HepG2 (cell line): ENCODE results near the gene SFRP4. TPM values are rescaled to one million over a fixed set of nuclear protein-coding genes. Genes with fewer than 3 reads are reported as not detected.

ENCODE experiments used
- AKAP8 ChIP-seq: sonication (generic); formaldehyde crosslinking; IDR thresholded peaks from 2 replicates; pipeline ENCODE4 v1.5.1; 2020; ENCODE audit warnings: mild to moderate bottlenecking, missing genetic modification reagents
- ERF ChIP-seq: IDR thresholded peaks from 2 replicates; pipeline ENCODE4 v1.6.1; 2018; ENCODE audit warnings: missing biosample characterization, missing genetic modification reagents
- KLF12 ChIP-seq: sonication (generic); formaldehyde crosslinking; IDR thresholded peaks from 2 replicates; pipeline ENCODE4 v1.4.0; 2020; ENCODE audit warnings: missing genetic modification reagents, borderline replicate concordance
- MAF1 ChIP-seq: sonication (generic); formaldehyde crosslinking; IDR thresholded peaks from 2 replicates; pipeline ENCODE4 v1.5.0; 2020; ENCODE audit warnings: missing genetic modification reagents, borderline replicate concordance
- PRDM15 ChIP-seq: sonication (generic); formaldehyde crosslinking; IDR thresholded peaks from 2 replicates; pipeline ENCODE4 v1.4.0; 2020; ENCODE audit warnings: missing genetic modification reagents
- RNF219 ChIP-seq: sonication (generic); formaldehyde crosslinking; IDR thresholded peaks from 2 replicates; pipeline ENCODE4 v1.5.0; 2020; ENCODE audit warnings: mild to moderate bottlenecking, missing genetic modification reagents
- SAFB2 ChIP-seq: sonication (generic); formaldehyde crosslinking; IDR thresholded peaks from 2 replicates; pipeline ENCODE4 v1.5.1; 2020; ENCODE audit warnings: missing genetic modification reagents, low read depth, mild to moderate bottlenecking, borderline replicate concordance
- YEATS4 ChIP-seq: sonication (generic); formaldehyde crosslinking; IDR thresholded peaks from 2 replicates; pipeline ENCODE4 v1.4.0; 2020; ENCODE audit warnings: missing genetic modification reagents, borderline replicate concordance
- ZBTB25 ChIP-seq: IDR thresholded peaks from 2 replicates; pipeline ENCODE4 v1.6.1; 2018; ENCODE audit warnings: missing genetic modification reagents
- ZC3H13 ChIP-seq: sonication (generic); formaldehyde crosslinking; IDR thresholded peaks from 2 replicates; pipeline ENCODE4 v1.8.1; 2023; ENCODE audit warnings: mild to moderate bottlenecking, missing genetic modification reagents, moderate library complexity
- ZKSCAN5 ChIP-seq: sonication (generic); formaldehyde crosslinking; IDR thresholded peaks from 2 replicates; pipeline ENCODE4 v1.5.1; 2020; ENCODE audit warnings: mild to moderate bottlenecking, missing genetic modification reagents
- ZNF124 ChIP-seq: sonication (generic); formaldehyde crosslinking; IDR thresholded peaks from 2 replicates; pipeline ENCODE4 v1.4.0; 2020; ENCODE audit warnings: missing genetic modification reagents
- ZNF34 ChIP-seq: sonication (generic); formaldehyde crosslinking; IDR thresholded peaks from 2 replicates; pipeline ENCODE4 v1.4.0; 2020; ENCODE audit warnings: mild to moderate bottlenecking, missing genetic modification reagents, borderline replicate concordance
- ZNF350 ChIP-seq: sonication (generic); formaldehyde crosslinking; IDR thresholded peaks from 2 replicates; pipeline ENCODE4 v1.4.0; 2020; ENCODE audit warnings: mild to moderate bottlenecking, low read depth, missing genetic modification reagents, borderline replicate concordance
- ZNF749 ChIP-seq: sonication (generic); formaldehyde crosslinking; IDR thresholded peaks from 2 replicates; pipeline ENCODE4 v1.8.0; 2022; ENCODE audit warnings: mild to moderate bottlenecking, missing genetic modification reagents, moderate library complexity, borderline replicate concordance
- ZNF777 ChIP-seq: sonication (generic); formaldehyde crosslinking; IDR thresholded peaks from 2 replicates; pipeline ENCODE4 v1.4.0; 2020; ENCODE audit warnings: missing genetic modification reagents
- polyA plus RNA-seq, 8 experiments: library from polyadenylated mRNA; depleted of rRNA in 3 of 8; stranded (reverse) in 7 of 8; unstranded in 1 of 8; fragments of >200 nt; fragmentation: Illumina TruSeq in 4 of 8; extraction: Trizol in 4 of 8; gene quantifications; 2 replicates each; pipeline versions ENCODE4 v1.2.1 to v1.2.3, GENCODE V29; 2011 to 2016; ENCODE audit warnings: low read depth in 4 of 8, missing spikeins in 1 of 8, mixed read lengths in 1 of 8; ENCODE audit not compliant: insufficient read depth in 1 of 8
- total RNA-seq, 5 experiments: library from RNA; depleted of rRNA; stranded (reverse); fragments of >200 nt; fragmentation: Illumina TruSeq; extraction: Trizol; gene quantifications; 2 replicates each; pipeline ENCODE4 v1.2.3, GENCODE V29; 2016; ENCODE audit warnings: low read depth in 1 of 5
- TF ChIP-seq, protein P1 (sequence below): sonication (generic); formaldehyde crosslinking; conservative IDR thresholded peaks from 2 replicates; pipeline ENCODE4 v1.4.0; 2020; ENCODE audit warnings: missing genetic modification reagents

Gene SFRP4
- total and polyA plus RNA-seq, 2 of the 13 experiments (the other 11 are each of a cell fraction or from before 2014, with no cell fraction given): 0.96 to 1.8 TPM

DNA sequence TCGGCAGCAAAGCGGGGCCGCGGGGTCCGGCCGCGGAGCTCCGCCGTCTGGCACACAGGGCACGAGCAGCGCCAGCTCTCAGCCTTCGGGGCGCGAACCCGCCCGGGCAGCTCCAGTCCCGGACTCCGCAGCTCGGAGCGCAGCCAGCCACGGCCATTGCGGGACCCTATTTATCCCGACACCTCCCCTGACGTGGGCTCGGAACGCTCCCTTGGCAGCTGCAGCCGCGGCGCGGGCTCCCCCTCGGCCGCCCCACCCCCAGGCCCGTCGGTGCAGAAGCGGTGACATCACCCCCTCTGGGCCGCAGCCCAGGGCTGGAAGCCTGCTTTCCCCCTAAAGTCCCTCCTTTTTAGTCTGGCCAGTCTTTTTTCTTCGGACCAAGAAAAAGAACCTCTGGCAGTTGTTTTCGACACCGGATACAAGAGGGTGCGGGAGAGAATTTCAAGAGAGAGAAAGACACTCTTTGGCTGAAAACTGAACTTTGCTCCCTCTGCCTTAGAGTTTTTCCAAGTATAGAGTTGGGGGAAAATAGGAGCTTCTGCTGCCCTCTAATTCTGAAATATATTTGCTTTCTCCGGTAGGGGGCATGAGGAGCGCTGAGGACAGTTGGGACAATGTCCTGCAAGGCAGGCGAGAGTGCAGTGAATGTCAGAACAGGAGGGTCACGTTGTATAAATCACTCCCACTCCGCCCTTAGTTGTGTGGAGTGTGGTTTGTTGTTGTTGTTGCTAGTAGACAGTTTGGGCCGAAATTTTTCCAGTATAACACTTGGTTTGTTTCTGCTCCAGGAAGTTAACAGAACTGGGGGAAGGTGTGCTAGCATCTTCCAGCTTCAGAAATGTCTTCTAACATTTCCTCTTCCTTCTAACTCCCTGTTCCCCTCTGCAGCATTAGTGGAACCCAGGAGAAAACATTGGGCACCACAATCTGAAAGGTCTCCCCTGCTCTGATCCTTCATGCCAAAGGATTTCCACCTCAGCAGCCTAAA lies at the start of gene SFRP4 (continued):
- peak; percentile 27; the same call in 1 of the 2 replicates for TF ChIP-seq PRDM15 (CRISPR knock-in tag)
- TF ChIP-seq RNF219 (CRISPR knock-in tag): no peak
- TF ChIP-seq ZC3H13 (CRISPR knock-in tag): no peak
- no peak for TF ChIP-seq SAFB2 (CRISPR knock-in tag)
- no peak for TF ChIP-seq ZKSCAN5 (CRISPR knock-in tag)
- no peak for TF ChIP-seq ZNF124 (CRISPR knock-in tag)
- TF ChIP-seq KLF12: peak; percentile 10; the same call in 1 of the 2 replicates
- TF ChIP-seq MAF1 (CRISPR knock-in tag): no peak
- no peak; the same call in 1 of the 2 replicates for TF ChIP-seq ERF
- TF ChIP-seq ZNF749 (CRISPR knock-in tag): peak; percentile 42; the same call in 1 of the 2 replicates
- TF ChIP-seq ZNF350 (CRISPR knock-in tag): no peak
- peak; percentile 100 for TF ChIP-seq ZNF777
- TF ChIP-seq, protein P1, sequence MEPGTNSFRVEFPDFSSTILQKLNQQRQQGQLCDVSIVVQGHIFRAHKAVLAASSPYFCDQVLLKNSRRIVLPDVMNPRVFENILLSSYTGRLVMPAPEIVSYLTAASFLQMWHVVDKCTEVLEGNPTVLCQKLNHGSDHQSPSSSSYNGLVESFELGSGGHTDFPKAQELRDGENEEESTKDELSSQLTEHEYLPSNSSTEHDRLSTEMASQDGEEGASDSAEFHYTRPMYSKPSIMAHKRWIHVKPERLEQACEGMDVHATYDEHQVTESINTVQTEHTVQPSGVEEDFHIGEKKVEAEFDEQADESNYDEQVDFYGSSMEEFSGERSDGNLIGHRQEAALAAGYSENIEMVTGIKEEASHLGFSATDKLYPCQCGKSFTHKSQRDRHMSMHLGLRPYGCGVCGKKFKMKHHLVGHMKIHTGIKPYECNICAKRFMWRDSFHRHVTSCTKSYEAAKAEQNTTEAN (CRISPR knock-in tag): peak; percentile 46; the same call in 1 of the 2 replicates
- 0 out of 2 replicates have a peak, but pooled peaks have one; percentile 36 for TF ChIP-seq ZNF34 (CRISPR knock-in tag)
- no peak for TF ChIP-seq ZBTB25
- TF ChIP-seq YEATS4: peak; percentile 71
- TF ChIP-seq AKAP8: no peak
